Suprapubic skin (tissue), 3 donors: ENCODE data around the gene GOLGA1.

ENCODE experiments used
- POLR2AphosphoS5 ChIP-seq, 3 donors: sonication (generic); formaldehyde crosslinking; IDR thresholded peaks; one replicate each; pipeline ENCODE4 v1.6.1; 2017; ENCODE audit warnings: antibody characterized with exemption in 3 of 3
- TF ChIP-seq, protein P1 (sequence below), 2 donors: fragments of 200-600 bp in 1 of 2; fragments of 450-650 bp in 1 of 2; sonication (generic) in 1 of 2; IDR thresholded peaks; one replicate each; pipeline ENCODE4 v1.5.1; 2016 to 2019; ENCODE audit warnings: antibody characterized with exemption in 2 of 2, mild to moderate bottlenecking in 1 of 2, moderate library complexity in 1 of 2

DNA sequence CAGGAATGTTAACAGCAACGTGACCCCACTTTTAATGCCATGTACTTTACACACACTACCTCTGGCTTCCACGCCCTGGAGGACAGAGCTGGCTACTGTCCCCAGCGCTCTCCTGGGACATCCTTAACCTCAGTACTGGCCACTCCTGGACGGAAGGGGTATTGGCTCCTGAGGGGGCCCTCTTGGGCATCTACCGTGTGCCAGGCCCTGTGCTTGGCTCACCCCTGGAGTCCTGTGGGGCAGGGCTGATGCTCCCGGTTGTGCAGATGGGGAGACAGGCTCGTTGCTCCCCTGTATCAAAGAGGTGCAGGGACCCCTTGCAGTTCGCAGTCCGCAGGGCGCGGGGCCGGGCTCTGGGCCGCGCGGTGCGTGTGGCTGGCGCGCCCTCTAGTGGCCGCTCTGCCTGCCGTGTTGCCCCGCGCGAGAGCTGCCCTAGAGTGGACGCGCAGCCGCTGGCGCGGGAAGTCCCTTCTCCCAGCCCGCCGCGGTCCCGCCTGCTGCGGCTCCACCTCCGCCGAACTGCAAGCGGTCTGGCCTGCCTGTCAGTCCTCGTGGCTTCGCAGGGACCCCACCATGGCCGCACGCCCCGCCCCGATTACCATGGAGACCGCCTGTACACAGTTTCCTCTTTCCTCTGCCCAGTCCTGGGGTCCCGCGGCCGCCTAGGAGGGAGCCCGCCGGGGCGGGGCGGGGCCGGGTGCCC is 87.9 kb downstream of the GOLGA1 start, which contains the start of gene WDR38:
- TF ChIP-seq POLR2AphosphoS5 (IDR thresholded peaks at IDR 0.05), result no peak
- TF ChIP-seq, protein P1, sequence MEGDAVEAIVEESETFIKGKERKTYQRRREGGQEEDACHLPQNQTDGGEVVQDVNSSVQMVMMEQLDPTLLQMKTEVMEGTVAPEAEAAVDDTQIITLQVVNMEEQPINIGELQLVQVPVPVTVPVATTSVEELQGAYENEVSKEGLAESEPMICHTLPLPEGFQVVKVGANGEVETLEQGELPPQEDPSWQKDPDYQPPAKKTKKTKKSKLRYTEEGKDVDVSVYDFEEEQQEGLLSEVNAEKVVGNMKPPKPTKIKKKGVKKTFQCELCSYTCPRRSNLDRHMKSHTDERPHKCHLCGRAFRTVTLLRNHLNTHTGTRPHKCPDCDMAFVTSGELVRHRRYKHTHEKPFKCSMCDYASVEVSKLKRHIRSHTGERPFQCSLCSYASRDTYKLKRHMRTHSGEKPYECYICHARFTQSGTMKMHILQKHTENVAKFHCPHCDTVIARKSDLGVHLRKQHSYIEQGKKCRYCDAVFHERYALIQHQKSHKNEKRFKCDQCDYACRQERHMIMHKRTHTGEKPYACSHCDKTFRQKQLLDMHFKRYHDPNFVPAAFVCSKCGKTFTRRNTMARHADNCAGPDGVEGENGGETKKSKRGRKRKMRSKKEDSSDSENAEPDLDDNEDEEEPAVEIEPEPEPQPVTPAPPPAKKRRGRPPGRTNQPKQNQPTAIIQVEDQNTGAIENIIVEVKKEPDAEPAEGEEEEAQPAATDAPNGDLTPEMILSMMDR (IDR thresholded peaks at IDR 0.05), result peak; percentile 84 to 97
